Stimulated activated CD8-positive, alpha-beta memory T cell treated with anti-CD3 and anti-CD28 coated beads, Interleukin-4, amount 100 ng/mL, for 24 hours (primary cell): ENCODE data around the gene TSC22D1.

Experiments used
- DNase-seq: peaks from one replicate; pipeline ENCODE4 v3.0.0-alpha.2; 2020; ENCODE audit warnings: low read depth

The TSC22D1 gene

GRCh38 chr13:44403461-44404056, 172.6 kb downstream of the TSC22D1 start:
- DNase-seq: no peak

DNA sequence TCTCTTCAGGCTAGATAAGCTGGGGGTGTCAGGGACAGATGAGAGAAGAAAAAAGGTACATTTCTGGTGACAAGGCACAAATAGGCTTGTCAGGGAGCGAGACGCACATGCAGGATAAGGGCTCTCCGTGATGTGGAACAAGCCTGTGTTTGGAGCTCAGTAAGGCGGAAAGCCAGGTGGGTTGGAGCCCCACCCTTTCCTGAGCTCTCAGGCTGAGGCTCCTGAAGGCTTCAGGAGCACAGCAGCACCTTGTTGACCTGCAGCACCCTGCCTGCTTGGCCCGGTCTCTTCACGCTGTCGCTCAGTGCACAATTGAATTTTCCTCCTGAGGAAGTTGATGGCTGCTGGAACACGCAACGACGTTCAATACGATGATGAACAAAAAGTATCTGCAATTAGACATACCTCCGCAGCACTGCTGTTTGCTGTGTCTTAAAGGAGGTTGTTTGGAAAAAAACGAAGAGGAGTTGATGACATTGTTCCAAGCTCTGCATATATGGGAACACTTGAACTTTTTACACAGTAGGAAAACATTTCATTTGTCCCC, 173.2 kb downstream of the TSC22D1 start:
- no peak for DNase-seq

- no peak for DNase-seq
Measured at GRCh38 chr13:44401577-44401976, 174.6 kb downstream of the TSC22D1 start.

DNA sequence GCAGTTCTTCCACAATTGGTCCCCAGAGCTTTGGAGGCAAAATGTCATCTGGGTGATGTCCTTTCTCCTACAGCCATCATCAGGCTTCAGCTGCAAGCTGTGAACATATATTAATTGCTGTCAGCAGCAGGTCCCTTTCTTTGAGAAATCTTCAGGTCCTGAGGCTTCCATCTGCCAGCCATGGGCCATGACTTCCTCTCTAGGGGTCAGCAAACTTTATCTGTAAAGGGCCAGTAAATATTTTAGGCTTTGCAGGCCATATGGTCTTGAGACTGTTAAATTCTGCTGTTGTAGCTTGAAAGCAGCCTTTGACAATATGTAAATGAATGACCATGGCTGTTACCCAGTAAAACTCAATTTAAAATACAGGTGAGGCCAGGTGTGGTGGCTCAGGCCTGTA, 175.4 kb downstream of the TSC22D1 start:
- DNase-seq: no peak

GRCh38 chr13:44399074-44399473, 177.1 kb downstream of the TSC22D1 start:
- DNase-seq: no peak

- no peak for DNase-seq
Measured at GRCh38 chr13:44398606-44399005, 177.5 kb downstream of the TSC22D1 start.

DNA sequence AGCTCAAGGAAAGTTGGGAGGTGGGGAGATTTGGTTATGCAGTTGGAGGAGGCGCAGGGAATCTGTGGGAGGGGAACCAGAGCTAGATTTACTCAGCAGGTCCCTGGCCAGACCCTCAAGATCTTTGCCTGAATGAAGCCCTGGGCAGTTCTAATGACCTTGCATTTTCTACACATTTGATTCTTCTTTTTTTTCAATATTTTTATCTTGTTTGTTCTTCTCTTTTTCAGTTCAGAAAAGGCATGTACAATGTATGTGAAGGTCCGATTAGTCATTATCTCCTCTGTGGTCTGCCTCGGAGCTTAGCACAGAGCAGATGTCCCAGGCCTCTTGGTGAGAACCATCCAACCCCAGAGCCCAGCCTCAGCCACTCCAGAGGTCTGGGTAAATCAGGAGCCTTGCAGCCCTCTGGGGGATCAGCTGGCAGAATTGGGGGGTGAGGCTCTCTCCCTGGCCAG, 178.3 kb downstream of the TSC22D1 start:
- no peak for DNase-seq

DNA sequence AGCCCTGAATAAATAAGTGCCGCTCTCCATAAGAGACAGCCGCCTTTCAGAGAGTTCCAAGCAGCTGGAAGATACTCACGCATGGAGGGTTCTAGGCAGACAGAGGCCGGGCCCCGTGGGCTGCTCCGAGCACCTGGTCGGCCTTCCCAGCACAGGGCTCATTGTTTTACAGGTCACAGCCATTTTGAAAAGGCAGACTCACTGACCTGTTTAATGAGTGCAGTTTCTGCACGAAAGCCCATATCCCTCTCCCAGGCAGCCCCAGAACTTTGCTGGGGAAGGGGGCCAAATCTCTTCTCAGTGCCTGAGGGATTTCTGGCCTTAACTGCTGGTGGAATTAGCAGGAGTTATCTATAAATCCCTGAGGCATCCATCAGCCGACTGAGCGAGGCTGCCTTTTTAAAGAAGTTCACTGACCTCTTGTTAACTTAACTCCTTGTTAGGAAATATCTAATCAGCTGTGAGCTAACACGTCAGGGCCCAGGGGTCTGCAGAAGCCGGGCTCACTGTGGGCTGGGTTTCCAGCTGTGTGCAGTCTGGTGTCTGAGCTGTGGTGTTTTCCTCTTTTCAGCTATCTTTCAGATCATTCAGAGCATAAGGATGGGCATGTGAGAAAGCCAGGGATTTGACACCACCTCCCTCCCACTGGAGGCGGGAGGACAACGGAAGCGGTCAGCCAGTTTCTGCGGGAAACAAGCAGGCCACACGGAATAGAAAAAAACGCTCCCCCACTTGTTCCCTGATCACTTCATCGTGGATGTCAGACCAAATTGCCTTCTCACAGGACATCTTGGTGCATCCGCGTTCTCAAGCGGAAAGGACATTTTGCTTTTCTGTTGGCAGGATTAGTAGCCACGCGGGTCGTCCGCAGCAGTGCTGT, 179.2 kb downstream of the TSC22D1 start:
- DNase-seq: no peak

DNA sequence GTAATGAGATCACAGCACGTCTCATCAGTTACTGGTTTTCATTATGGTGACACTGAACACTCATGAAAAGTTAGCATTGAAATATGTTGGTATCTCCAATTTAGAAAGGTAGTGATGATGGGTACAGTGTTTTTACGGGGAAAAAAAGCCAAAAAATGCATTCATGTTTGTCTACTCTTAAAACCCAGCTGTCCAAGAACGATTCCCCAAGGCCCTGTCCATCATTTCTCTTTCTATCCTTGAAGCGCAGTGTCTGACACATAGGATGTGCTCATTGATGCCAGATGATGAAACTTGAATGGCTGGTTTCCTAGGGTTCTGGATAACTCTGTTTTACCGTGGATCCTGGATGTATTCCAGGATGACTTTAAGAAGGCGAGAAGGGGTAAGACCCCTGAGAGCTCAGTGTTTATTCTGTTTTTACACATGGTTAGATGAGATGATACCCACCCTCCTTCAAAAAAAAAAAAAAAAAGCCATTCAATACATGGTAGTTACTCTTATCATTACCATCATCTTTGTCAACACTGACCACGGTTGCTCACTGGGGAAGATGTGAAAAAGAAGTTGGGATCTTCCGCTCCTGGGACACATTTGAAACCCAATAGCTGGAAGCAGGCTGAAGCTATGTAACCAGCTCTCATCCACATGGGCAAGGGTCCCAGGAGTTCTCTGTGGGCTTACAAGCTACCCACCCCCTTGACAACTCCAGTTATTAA, 180.0 kb downstream of the TSC22D1 start:
- DNase-seq: no peak

GRCh38 chr13:44394658-44395057, 181.5 kb downstream of the TSC22D1 start:
- DNase-seq: no peak

DNA sequence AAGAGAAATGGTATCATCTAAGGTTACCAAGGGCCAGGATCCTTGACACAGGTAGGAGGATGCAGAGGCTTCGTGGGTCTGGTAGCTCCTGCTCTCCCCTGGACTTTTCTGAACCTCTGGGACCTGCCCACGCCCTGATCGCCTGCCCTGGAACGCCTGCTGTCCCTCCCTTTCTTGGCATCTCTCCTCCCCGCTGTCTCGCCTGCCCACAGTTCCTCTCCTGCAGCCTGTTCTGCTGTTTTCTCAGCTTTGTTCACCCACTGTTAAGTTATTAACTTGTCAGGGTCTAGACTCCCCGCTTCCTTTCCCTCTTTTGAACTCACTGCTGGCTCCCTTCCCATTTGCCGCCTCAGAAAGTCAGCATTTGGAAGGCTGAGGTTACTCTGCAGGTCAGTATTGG, 182.7 kb downstream of the TSC22D1 start:
- DNase-seq: no peak

DNA sequence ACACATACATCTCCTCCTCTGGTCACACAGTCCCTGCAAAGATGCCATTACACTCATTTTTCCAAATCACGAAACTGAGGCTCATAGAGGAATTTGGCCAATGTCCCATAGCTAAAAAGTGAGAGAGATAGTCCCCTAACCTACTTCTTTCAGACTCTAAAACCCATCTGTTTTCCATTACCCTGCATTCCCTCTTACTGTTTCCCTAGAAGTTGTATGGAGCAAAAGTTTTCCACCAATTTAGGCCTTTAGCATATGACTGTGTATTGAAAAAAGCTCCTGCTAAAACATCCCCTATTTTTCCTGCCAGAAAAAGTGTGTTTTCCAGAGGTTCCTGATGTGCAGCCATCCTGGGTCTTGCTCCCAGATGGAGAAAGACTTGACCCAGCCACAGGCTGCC, 186.3 kb downstream of the TSC22D1 start:
- no peak for DNase-seq

GRCh38 chr13:44389060-44389666, 187.0 kb downstream of the TSC22D1 start:
- DNase-seq: no peak

DNA sequence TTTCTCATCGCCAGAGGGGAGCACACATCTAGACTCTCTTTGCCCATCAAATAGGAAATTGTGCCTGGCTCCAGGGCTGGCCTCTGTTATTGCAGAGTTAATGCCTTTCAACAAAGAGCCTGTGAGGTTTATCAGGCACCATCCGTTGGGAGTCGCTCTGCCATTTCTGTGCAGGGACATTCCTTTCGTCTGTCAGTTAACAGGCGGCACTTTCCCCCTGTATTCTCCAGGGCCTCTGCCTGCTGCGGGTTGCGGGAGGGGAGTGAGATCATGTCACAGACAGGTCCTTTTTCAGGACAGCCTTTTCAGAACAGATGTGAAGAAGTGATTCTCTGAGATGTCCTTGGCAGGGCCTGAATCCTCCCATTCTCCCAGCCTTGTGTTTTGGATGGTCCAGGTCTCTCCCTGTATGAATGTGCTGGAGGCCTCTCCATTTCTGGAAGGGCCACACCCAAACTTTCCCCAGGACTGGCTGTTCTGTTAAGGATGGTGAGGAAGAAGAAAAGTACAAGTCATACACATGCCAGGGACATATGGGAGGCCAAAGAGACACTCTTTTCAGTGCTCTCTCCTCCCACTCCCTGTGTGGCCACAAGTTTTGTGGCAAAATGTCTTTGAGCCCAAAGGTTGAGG, 187.6 kb downstream of the TSC22D1 start:
- DNase-seq: no peak

DNA sequence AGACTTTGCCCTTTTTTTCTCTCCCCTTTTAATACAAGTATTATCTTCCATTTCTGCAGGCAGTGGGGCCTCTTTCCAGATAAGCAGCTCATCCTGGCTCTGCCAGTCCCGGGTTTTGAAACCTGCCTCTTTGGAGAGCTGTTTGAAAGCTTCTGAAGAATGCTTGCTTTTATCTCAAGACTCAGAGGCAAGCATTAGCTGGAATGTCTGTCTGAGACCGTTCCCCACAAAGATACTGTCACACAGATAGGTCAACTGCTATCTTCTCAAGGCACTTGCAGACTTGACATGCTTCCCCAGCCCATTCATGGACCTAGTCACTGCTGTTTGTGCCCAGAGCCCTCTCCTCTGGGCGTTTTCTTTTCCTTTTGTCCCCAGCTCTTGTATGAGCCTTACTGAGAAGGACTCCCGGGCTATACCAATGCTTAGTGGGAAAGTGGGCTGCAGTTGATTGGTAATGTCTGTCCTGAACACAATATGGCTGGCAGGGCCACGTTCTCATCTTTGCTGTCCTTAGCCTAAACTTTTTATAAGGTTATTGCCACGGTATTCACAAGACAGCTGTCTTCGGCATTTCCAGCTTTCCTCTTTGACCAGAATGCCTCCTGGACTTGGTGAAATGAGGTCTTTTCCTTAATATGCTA, 189.1 kb downstream of the TSC22D1 start:
- no peak for DNase-seq

DNA sequence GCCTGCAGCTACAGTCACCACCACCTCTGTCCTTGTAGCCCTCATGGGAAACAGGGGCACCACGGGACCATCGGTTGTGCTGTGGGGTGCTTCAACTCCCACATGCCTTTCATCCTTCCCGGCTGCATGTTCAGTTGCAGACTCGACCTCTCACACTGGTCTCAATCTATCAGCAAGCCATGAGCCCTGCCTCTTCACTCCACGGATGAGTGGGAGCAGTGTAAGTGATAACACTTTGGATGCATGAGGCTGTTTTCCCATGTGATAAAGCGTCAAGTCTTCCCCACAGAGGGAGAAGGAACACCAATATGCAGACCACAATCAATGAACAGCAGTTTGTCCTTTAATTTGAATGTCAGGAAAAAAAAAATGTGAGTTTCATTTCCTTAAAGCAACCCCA, 190.3 kb downstream of the TSC22D1 start:
- no peak for DNase-seq

DNA sequence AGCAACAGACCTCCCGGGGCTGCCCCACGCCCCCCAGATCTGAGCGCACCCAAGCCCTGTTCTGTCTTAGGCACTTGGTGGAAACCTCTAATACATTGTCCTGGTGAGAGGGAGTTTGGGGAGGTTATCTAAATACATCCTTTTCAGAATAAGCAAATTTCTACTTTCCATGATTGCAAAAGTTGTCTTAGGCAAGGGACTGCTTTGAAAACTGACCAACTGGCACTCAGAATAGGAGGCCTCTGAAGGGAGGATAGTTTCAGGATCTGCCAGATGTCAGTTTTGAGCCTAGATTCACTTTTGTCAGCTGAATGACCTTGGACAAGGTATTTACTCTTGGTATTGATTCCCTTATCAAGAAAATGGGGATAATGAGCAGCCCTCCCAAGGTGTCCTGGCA, 190.7 kb downstream of the TSC22D1 start:
- DNase-seq: no peak

- no peak for DNase-seq
Measured at GRCh38 chr13:44384778-44385177, 191.4 kb downstream of the TSC22D1 start.

- DNase-seq: no peak
Measured at GRCh38 chr13:44383945-44384344, 192.2 kb downstream of the TSC22D1 start.

GRCh38 chr13:44382635-44383145, 193.4 kb downstream of the TSC22D1 start:
- DNase-seq: no peak
